Amygdala (tissue), 56 donors: ENCODE results near the gene TATDN2.

Experiments used
- DNase-seq, 56 donors: peaks; one replicate each; lab custom pipeline; 2025; lab: John Stamatoyannopoulos, UW

The TATDN2 gene

GRCh38 chr3:10248184-10248983, at the start of gene TATDN2:
Gene TATDN2 (plus strand): TSS chr3:10248459. CDS start chr3:10249201, 742 bp downstream.
- DNase-seq: peak in 55 of 56 donors; percentile 28 to 94 (median 80)

- DNase-seq: no peak
These were observed 49.3 kb upstream of the TATDN2 start for GRCh38 chr3:10198761-10199649.

GRCh38 chr3:10204921-10205320, 43.3 kb upstream of the TATDN2 start:
- no peak for DNase-seq

- peak in 7 of 56 donors; percentile 16 to 28 (median 19) for DNase-seq
These were observed 42.7 kb upstream of the TATDN2 start for GRCh38 chr3:10205451-10206165.

GRCh38 chr3:10206166-10206511, 42.1 kb upstream of the TATDN2 start:
- no peak for DNase-seq

- DNase-seq: no peak
These were observed 35.0 kb upstream of the TATDN2 start for GRCh38 chr3:10213156-10213792.

- no peak for DNase-seq
These were observed 32.5 kb upstream of the TATDN2 start for GRCh38 chr3:10215578-10216368.

GRCh38 chr3:10217359-10217758, 30.9 kb upstream of the TATDN2 start:
- DNase-seq: no peak

GRCh38 chr3:10219737-10220136, 28.5 kb upstream of the TATDN2 start:
- DNase-seq: no peak

GRCh38 chr3:10223676-10224639, 24.3 kb upstream of the TATDN2 start:
- DNase-seq: no peak

- DNase-seq: peak in 54 of 56 donors; percentile 6 to 86 (median 56)
These were observed 23.2 kb upstream of the TATDN2 start for GRCh38 chr3:10224794-10225665.

GRCh38 chr3:10226293-10226692, 22.0 kb upstream of the TATDN2 start:
- DNase-seq: no peak

GRCh38 chr3:10228248-10228950, 19.9 kb upstream of the TATDN2 start:
- DNase-seq: no peak

- DNase-seq: no peak
These were observed 18.7 kb upstream of the TATDN2 start for GRCh38 chr3:10229576-10229975.

GRCh38 chr3:10232137-10232536, 16.1 kb upstream of the TATDN2 start:
- no peak for DNase-seq

GRCh38 chr3:10233988-10234387, 14.3 kb upstream of the TATDN2 start:
- no peak for DNase-seq
